ENCODE results near the gene ERV3-1.
"Not testable (repeated sequence)": the region's sequence is repeated elsewhere in the genome, so short reads cannot be mapped to it uniquely, and the experiment has no call there.

ERV3-1 gene

DNA sequence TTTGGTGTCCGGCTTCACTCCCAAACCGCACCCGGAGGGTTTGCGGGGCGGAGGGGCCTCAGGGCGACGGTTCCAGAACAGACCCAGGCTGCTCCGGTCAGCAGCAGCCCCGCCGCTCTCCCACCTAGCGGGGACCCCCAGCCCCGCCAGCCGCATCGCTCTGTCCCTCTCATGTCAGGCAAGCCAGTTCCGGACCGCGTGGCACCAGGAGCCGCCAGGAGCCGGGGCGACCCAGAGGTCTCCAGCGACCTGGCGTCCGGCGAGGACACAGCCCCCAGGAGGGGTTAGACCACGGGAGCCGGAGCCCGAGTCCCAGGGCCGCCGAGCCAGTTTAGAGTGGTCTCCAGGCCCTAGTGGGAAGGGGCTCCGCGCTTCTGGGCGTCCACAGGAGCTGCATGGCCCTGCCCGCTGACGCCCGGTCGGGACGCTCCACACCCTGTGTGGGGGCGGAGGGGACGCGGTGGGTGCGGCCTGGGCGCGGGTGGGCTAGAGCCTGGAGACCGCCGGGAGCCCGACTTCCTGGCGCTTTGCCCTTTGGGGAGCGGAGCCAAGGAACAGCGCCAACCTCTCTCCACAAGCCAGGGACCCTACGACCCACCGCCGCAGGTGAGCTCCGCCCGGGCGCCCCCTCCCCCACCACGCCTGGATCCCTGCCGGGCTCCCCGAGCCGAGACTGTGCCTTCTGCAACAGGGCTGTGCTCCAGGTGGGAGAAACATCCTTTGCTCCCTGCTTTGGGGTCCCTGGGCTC is 59.1 kb downstream of the ERV3-1 start:
- TF ChIP-seq, protein P1, sequence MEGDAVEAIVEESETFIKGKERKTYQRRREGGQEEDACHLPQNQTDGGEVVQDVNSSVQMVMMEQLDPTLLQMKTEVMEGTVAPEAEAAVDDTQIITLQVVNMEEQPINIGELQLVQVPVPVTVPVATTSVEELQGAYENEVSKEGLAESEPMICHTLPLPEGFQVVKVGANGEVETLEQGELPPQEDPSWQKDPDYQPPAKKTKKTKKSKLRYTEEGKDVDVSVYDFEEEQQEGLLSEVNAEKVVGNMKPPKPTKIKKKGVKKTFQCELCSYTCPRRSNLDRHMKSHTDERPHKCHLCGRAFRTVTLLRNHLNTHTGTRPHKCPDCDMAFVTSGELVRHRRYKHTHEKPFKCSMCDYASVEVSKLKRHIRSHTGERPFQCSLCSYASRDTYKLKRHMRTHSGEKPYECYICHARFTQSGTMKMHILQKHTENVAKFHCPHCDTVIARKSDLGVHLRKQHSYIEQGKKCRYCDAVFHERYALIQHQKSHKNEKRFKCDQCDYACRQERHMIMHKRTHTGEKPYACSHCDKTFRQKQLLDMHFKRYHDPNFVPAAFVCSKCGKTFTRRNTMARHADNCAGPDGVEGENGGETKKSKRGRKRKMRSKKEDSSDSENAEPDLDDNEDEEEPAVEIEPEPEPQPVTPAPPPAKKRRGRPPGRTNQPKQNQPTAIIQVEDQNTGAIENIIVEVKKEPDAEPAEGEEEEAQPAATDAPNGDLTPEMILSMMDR (IDR thresholded peaks at IDR 0.05; ENCODE audit: borderline replicate concordance, control extremely low read depth, extremely low read depth, insufficient read depth, missing control alignments) = no peak
- no peak for DNase-seq (ENCODE audit: low spot score)
- in situ Hi-C loops (cut with MboI; ENCODE audit: low sequenced_read_pairs, unreplicated experiment) = no loop called here

DNA sequence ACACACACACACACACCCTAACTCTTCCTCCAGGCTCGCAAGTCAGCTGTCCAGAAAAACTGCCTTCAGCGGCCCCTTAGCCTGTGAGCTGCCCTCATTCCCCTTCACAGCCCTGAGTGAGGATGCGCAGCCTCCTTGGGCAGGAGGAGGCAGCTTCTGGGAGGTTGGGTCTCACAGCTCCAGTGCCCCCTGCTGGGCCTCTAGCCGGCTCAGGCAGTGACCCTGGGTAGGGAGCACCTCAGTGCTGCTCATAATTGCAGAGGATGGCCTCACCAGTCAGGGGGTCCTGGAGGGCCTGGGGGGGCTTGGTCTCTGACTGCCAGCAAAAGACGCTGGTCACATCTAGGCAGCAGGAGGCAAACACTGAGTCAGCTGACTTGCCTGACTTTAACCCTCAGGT is 59.7 kb downstream of the ERV3-1 start:
- DNase-seq (ENCODE audit: low spot score) = no peak
- TF ChIP-seq, protein P1 (IDR thresholded peaks at IDR 0.05; ENCODE audit: borderline replicate concordance, control extremely low read depth, extremely low read depth, insufficient read depth, missing control alignments) = no peak

DNA sequence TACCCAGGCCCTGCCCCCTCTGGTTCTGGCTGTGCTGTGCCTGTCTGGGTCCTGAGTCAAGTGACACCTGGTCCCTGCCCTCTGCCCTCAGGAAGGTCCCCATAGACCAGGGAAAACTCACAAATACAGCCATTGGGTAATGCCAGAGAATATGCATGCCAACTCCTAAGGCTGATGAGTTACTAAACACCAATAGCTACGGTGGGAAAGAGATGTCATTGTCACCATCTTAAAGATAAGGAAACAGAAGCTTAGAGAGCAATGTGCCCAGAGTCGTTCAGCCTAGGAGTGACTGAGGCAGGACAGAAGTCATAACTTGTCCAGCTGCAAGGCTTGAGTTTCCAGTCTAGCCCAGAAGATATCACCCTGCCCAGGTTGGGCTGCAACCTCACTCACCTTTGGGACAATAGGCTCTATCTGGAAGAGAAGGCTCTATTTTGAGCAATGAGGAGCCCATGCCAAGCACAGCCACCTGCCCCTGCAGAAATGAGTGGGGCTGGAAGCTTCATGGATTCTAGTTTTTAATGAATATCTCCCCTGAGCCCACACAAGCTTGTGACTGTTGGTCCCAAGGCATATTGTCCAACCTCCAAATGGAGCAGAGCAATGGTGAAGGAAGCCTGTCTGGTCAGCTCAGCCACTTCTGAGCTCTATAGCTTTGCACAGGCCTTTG is 60.8 kb downstream of the ERV3-1 start:
- DNase-seq (ENCODE audit: low spot score) = no peak
- TF ChIP-seq, protein P1 (IDR thresholded peaks at IDR 0.05; ENCODE audit: borderline replicate concordance, control extremely low read depth, extremely low read depth, insufficient read depth, missing control alignments) = no peak
- in situ Hi-C loops (cut with MboI; ENCODE audit: low sequenced_read_pairs, unreplicated experiment) = no loop called here

More for the DNA sequence above, 59.7 kb downstream of the ERV3-1 start:
- in situ Hi-C loops (cut with MboI; ENCODE audit: low sequenced_read_pairs, unreplicated experiment) = no loop called here

DNA sequence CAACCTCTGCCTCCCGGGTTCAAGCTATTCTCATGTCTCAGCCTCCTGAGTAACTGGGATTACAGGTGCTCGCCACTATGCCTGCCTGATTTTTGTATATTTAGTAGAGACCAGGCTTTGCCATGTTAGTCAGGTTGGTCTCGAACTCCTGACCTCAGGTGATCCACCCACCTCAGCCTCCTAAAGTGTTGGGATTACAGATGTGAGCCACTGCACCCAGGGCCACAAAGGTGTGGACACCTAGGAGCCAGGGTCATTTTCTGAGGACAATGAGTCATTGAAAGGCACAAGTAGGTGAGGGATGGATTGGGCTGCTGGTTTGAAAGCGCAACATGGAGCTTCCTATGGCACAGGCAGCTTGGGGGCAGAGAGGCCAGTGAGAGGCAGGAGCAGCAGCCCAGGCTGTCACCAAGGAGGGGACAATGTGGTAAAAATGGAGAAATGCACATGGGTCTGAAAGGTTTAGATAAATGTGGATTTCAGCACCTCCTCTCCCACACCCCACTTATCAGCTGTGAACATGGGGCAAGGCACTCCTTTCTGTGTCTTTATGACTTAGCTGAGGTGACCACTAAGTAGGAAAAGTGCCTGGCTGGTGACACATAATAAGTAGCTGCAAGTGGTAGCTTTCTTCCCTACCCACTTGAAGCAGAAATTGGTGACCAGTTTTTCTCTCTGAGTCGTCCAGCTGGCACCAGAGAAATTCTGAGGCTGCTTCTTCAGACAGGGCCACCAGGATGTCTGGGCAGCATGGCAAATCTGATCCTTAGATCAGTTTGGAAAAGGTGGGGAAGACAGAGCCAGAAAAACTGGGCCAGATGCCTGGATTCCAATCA is 61.6 kb downstream of the ERV3-1 start:
- DNase-seq (ENCODE audit: low spot score); in situ Hi-C loops (cut with MboI; ENCODE audit: low sequenced_read_pairs, unreplicated experiment): not testable (repeated sequence)

Data from GM13976 (cell line).